Activated CD8-positive, alpha-beta T cell treated with anti-CD3 and anti-CD28 coated beads for 36 hours (primary cell): Measurements from ENCODE around the gene NUDT11. TPM values are rescaled to one million over a fixed set of nuclear protein-coding genes. Genes with fewer than 3 reads are reported as not detected.
"Not testable (repeated sequence)": the region's sequence is repeated elsewhere in the genome, so short reads cannot be mapped to it uniquely, and the experiment has no call there.

Experiments
- ATAC-seq: fragments of 200-7000 bp; cut with Tn5 transposase; one replicate; pipeline ENCODE4 v1.10.0; 2021; ENCODE audit warnings: mild to moderate bottlenecking, moderate library complexity
- CTCF ChIA-PET: fragments of 350-600 bp; sonication (Branson Sonifier 250); formaldehyde crosslinking; loops from one replicate; lab custom pipeline; 2021; ENCODE audit warnings: antibody characterized with exemption; lab: Charles Lee
- POLR2A ChIA-PET: fragments of 350-600 bp; sonication (Branson Sonifier 250); formaldehyde crosslinking; loops from one replicate; lab custom pipeline; 2021; ENCODE audit warnings: antibody characterized with exemption; lab: Charles Lee
- DNase-seq: peaks from one replicate; pipeline ENCODE4 v3.0.0-alpha.2; 2020
- H3K27ac Mint-ChIP-seq: one replicate; pipeline ENCODE4 v1.8.0; 2021; ENCODE audit warnings: mild to moderate bottlenecking, mixed read lengths
- H3K27me3 Mint-ChIP-seq: one replicate; pipeline ENCODE4 v1.8.0; 2021; ENCODE audit warnings: mixed read lengths
- H3K36me3 Mint-ChIP-seq: one replicate; pipeline ENCODE4 v1.8.0; 2021; ENCODE audit warnings: low read depth, mixed read lengths
- H3K4me1 Mint-ChIP-seq: one replicate; pipeline ENCODE4 v1.8.0; 2021; ENCODE audit warnings: low read depth, mixed read lengths
- H3K4me3 Mint-ChIP-seq: one replicate; pipeline ENCODE4 v1.8.0; 2021; ENCODE audit warnings: mild to moderate bottlenecking, moderate library complexity, mixed read lengths
- H3K9me3 Mint-ChIP-seq: one replicate; pipeline ENCODE4 v1.8.0; 2021; ENCODE audit warnings: mixed read lengths
- CTCF ChIP-seq: fragments of 200-600 bp; IDR thresholded peaks from one replicate; pipeline ENCODE4 v1.8.0; 2022; ENCODE audit warnings: antibody characterized with exemption, mild to moderate bottlenecking
- intact Hi-C: fragments of 100-400 bp; cut with micrococcal nuclease; formaldehyde crosslinking; loops from one replicate; pipeline ENCODE4 v1.10.0; 2022
- total RNA-seq, 2 experiments: library from RNA; stranded (reverse); gene quantifications; one replicate each; pipeline ENCODE4 v1.2.3, GENCODE V29; 2021

NUDT11 gene
- total RNA-seq, 2 experiments from 2014 or later = 1.8 to 2.5 TPM

DNA sequence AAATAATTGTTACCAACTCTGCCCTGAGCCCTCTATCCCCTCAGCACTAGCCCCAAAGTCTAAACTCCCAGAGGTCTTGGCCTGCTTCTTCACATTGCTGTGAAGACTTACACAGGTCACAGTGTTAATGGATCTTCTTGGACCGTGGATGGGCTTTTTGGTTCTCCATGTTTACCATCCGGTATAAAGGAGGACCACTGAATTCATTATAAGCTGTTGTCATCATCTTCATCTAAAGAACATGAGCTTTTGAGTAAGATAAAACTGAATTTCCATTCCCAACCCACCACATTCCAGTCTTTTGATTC is 8.5 kb downstream of the NUDT11 start:
- TF ChIP-seq CTCF = no peak
- intact Hi-C loops = no loop called here
- DNase-seq (no peak), ATAC-seq (no peak)
- H3K4me1 Mint-ChIP-seq = no peaks in the 10 kb centered on the region
- ChIA-PET CTCF (interaction anchor here (1.0 to 2.6 kb wide), 3 partner anchors 10 to 125 kb away, joined by 3 to 13 read pairs (median 7); no protein-coding TSS in a partner anchor), POLR2A (no interaction called here)
- H3K36me3 Mint-ChIP-seq = no peaks in the 10 kb centered on the region
- no peaks in the 10 kb centered on the region for H3K9me3 Mint-ChIP-seq
- no peak overlapping the region for H3K27ac Mint-ChIP-seq
- H3K4me3 Mint-ChIP-seq = no peak overlapping the region
- H3K27me3 Mint-ChIP-seq = peaks cover 2% of the 10 kb centered on the region

- CTCF ChIA-PET = interaction anchor here (0.9 kb wide), 1 partner anchor 23 kb away, joined by 3 read pairs; no protein-coding TSS in a partner anchor
- POLR2A ChIA-PET = no interaction called here
- ATAC-seq (no peak), DNase-seq (no peak)
- no peak overlapping the region for H3K27ac Mint-ChIP-seq
- no peaks in the 10 kb centered on the region for H3K4me1 Mint-ChIP-seq
- intact Hi-C loops = no loop called here
- H3K27me3 Mint-ChIP-seq = no peaks in the 10 kb centered on the region
- H3K4me3 Mint-ChIP-seq = no peak overlapping the region
- no peaks in the 10 kb centered on the region for H3K9me3 Mint-ChIP-seq
- no peaks in the 10 kb centered on the region for H3K36me3 Mint-ChIP-seq
- TF ChIP-seq CTCF = no peak
Measured at GRCh38 chrX:51484616-51485015, 11.8 kb downstream of the NUDT11 start.

GRCh38 chrX:51482411-51482810 is 14.0 kb downstream of the NUDT11 start:
- intact Hi-C loops, DNase-seq, POLR2A ChIA-PET, H3K4me3 Mint-ChIP-seq, H3K27me3 Mint-ChIP-seq, CTCF ChIA-PET, H3K9me3 Mint-ChIP-seq, ATAC-seq, H3K36me3 Mint-ChIP-seq, H3K27ac Mint-ChIP-seq, H3K4me1 Mint-ChIP-seq: not testable (repeated sequence)

DNA sequence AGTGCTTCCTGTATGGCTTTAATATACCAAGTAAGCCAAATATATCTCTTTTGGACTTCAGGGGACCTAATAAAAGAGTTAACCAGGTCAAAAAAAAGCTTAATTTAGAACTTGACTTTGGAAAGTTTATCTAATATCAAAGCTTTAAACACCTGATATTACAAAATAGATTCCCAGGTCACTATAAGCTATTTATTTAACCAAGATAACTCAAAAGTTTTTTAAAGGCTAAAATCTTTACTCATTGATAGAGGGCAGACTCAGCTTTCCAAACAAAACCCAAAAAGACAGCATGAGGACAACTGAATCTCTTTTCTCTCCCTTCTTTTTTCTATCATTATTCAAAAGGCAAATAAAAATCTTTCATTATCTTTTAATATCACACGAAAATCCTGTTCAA is 19.5 kb downstream of the NUDT11 start:
- Mint-ChIP-seq H3K4me1 (no peaks in the 10 kb centered on the region), H3K9me3 (no peaks in the 10 kb centered on the region), H3K4me3 (no peak overlapping the region), H3K27ac (no peak overlapping the region), H3K36me3 (no peaks in the 10 kb centered on the region), H3K27me3 (no peaks in the 10 kb centered on the region)
- intact Hi-C loops = no loop called here
- ChIA-PET POLR2A (no interaction called here), CTCF (interaction anchor here (2.8 kb wide), 1 partner anchor 10 kb away, joined by 13 read pairs; no protein-coding TSS in a partner anchor)
- ATAC-seq = no peak
- TF ChIP-seq CTCF = no peak
- no peak for DNase-seq

DNA sequence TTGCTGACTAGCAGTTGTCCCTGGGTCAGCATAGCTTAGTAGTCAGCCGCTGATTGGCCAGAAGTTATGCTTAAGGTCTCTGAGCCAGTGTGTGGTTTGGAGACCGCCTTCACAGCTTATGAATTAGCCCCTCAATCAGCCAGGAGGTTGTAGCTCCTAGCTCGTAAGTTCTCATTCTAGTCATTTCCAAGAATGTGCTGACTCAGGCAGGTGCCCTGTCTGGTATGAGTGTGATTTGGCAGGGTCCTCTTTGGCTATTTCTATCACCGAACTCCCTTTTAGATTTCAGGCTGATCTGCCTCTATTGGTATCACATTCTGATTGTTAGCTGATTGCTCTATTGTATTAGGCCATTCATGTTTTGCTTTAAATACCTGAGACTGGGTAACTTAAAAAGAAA is 33.1 kb downstream of the NUDT11 start:
- H3K27me3 Mint-ChIP-seq = no peaks in the 10 kb centered on the region
- CTCF ChIA-PET = no interaction called here

More for the DNA sequence above, 33.1 kb downstream of the NUDT11 start:
- H3K4me3 Mint-ChIP-seq = no peak overlapping the region
- H3K4me1 Mint-ChIP-seq = no peaks in the 10 kb centered on the region
- intact Hi-C loops = no loop called here
- POLR2A ChIA-PET = no interaction called here
- DNase-seq (no peak), ATAC-seq (no peak)
- TF ChIP-seq CTCF = no peak
- H3K36me3 Mint-ChIP-seq = no peaks in the 10 kb centered on the region
- no peaks in the 10 kb centered on the region for H3K9me3 Mint-ChIP-seq
- no peak overlapping the region for H3K27ac Mint-ChIP-seq
